Stimulated activated memory B cell treated with anti-CD40 and anti-IgM and Interleukin-4, amounts not matched to agents 10 μg/mL and 1 μg/mL and 100 μg/mL, for 72 hours (primary cell): ENCODE data around the gene CASP10.
A peak's percentile ranks its signal among the peaks of the same experiment; 100 is the strongest.

Experiments used
- ATAC-seq: fragments of 150-1000 bp; cut with Tn5 transposase; 2 replicates; pipeline ENCODE4 v1.10.0; 2021
- H3K27ac Mint-ChIP-seq: one replicate; pipeline ENCODE4 v1.8.0; 2022; ENCODE audit warnings: mild to moderate bottlenecking, mixed read lengths
- H3K27me3 Mint-ChIP-seq: one replicate; pipeline ENCODE4 v1.8.0; 2022; ENCODE audit warnings: mixed read lengths
- H3K36me3 Mint-ChIP-seq: one replicate; pipeline ENCODE4 v1.8.0; 2022; ENCODE audit warnings: mixed read lengths
- H3K4me1 Mint-ChIP-seq: one replicate; pipeline ENCODE4 v1.8.0; 2022; ENCODE audit warnings: mixed read lengths
- H3K4me3 Mint-ChIP-seq: one replicate; pipeline ENCODE4 v1.8.0; 2022; ENCODE audit warnings: mild to moderate bottlenecking, moderate library complexity, mixed read lengths
- H3K9me3 Mint-ChIP-seq: one replicate; pipeline ENCODE4 v1.8.0; 2022; ENCODE audit warnings: mixed read lengths

The CASP10 gene

GRCh38 chr2:201267278-201268030 lies 84.5 kb downstream of the CASP10 start:
- peaks cover 44% of the 10 kb centered on the region for H3K36me3 Mint-ChIP-seq
- no peak for ATAC-seq
- H3K4me1 Mint-ChIP-seq = peaks cover 69% of the 10 kb centered on the region
- no peak overlapping the region for H3K4me3 Mint-ChIP-seq
- no peaks in the 10 kb centered on the region for H3K27me3 Mint-ChIP-seq
- no peaks in the 10 kb centered on the region for H3K9me3 Mint-ChIP-seq
- H3K27ac Mint-ChIP-seq = no peak overlapping the region

GRCh38 chr2:201269764-201270163 lies 86.8 kb downstream of the CASP10 start:
- no peak overlapping the region for H3K4me3 Mint-ChIP-seq
- H3K36me3 Mint-ChIP-seq = peaks cover 61% of the 10 kb centered on the region
- no peaks in the 10 kb centered on the region for H3K9me3 Mint-ChIP-seq
- ATAC-seq = no peak
- H3K4me1 Mint-ChIP-seq = peaks cover 50% of the 10 kb centered on the region
- H3K27ac Mint-ChIP-seq = no peak overlapping the region
- no peaks in the 10 kb centered on the region for H3K27me3 Mint-ChIP-seq

- no peak overlapping the region for H3K4me3 Mint-ChIP-seq
- H3K36me3 Mint-ChIP-seq = peaks cover 66% of the 10 kb centered on the region
Observed at GRCh38 chr2:201270293-201271001, 87.5 kb downstream of the CASP10 start.

GRCh38 chr2:201271917-201272316 lies 89.0 kb downstream of the CASP10 start:
- Mint-ChIP-seq H3K27me3 (no peaks in the 10 kb centered on the region), H3K4me1 (peaks cover 29% of the 10 kb centered on the region), H3K4me3 (no peak overlapping the region), H3K27ac (peak overlapping the region; percentile 10), H3K36me3 (peaks cover 63% of the 10 kb centered on the region), H3K9me3 (no peaks in the 10 kb centered on the region)
- ATAC-seq = no peak

More at GRCh38 chr2:201270293-201271001, 87.5 kb downstream of the CASP10 start:
- Mint-ChIP-seq H3K4me1 (peaks cover 43% of the 10 kb centered on the region), H3K27me3 (no peaks in the 10 kb centered on the region), H3K27ac (peak overlapping the region; percentile 63), H3K9me3 (no peaks in the 10 kb centered on the region)
- ATAC-seq = no peak

- no peak for ATAC-seq
- Mint-ChIP-seq H3K4me3 (no peak overlapping the region), H3K9me3 (no peaks in the 10 kb centered on the region), H3K4me1 (peaks cover 25% of the 10 kb centered on the region), H3K27me3 (no peaks in the 10 kb centered on the region), H3K36me3 (peaks cover 67% of the 10 kb centered on the region), H3K27ac (peak overlapping the region; percentile 30)
Observed at GRCh38 chr2:201273330-201273983, 90.5 kb downstream of the CASP10 start.

- Mint-ChIP-seq H3K4me1 (peaks cover 34% of the 10 kb centered on the region), H3K36me3 (peaks cover 75% of the 10 kb centered on the region), H3K27me3 (no peaks in the 10 kb centered on the region), H3K27ac (no peak overlapping the region), H3K9me3 (no peaks in the 10 kb centered on the region), H3K4me3 (no peak overlapping the region)
- ATAC-seq = no peak
Observed at GRCh38 chr2:201275069-201275468, 92.1 kb downstream of the CASP10 start.

GRCh38 chr2:201275990-201276389 lies 93.0 kb downstream of the CASP10 start:
- Mint-ChIP-seq H3K4me3 (no peak overlapping the region), H3K27ac (no peak overlapping the region), H3K36me3 (peaks cover 78% of the 10 kb centered on the region), H3K9me3 (no peaks in the 10 kb centered on the region), H3K4me1 (peaks cover 35% of the 10 kb centered on the region), H3K27me3 (no peaks in the 10 kb centered on the region)
- ATAC-seq = no peak

- H3K36me3 Mint-ChIP-seq = peaks cover 77% of the 10 kb centered on the region
- H3K4me3 Mint-ChIP-seq = no peak overlapping the region
- no peak overlapping the region for H3K27ac Mint-ChIP-seq
- H3K9me3 Mint-ChIP-seq = no peaks in the 10 kb centered on the region
- no peak for ATAC-seq
- H3K4me1 Mint-ChIP-seq = peaks cover 32% of the 10 kb centered on the region
- no peaks in the 10 kb centered on the region for H3K27me3 Mint-ChIP-seq
Observed at GRCh38 chr2:201276511-201276910, 93.6 kb downstream of the CASP10 start.
